GM12873 (cell line): ENCODE measurements around the gene RAD51.

Source experiments
- CTCF ChIP-seq: IDR thresholded peaks from 2 replicates; pipeline ENCODE4 v1.5.1; 2012; ENCODE audit warnings: low read depth, mild to moderate bottlenecking, moderate library complexity, low read length, control low read depth; ENCODE audit not compliant: insufficient read depth; ENCODE audit errors: missing control alignments

The RAD51 gene

GRCh38 chr15:40694688-40695468 is at the start of gene RAD51:
Gene RAD51 (plus strand): TSS chr15:40695174. CDS start chr15:40698759, 3,585 bp downstream.
- no peak for TF ChIP-seq CTCF

GRCh38 chr15:40647523-40647922 is 47.5 kb upstream of the RAD51 start:
- no peak for TF ChIP-seq CTCF

- no peak for TF ChIP-seq CTCF
Measured at GRCh38 chr15:40650479-40650878, 44.5 kb upstream of the RAD51 start.

- TF ChIP-seq CTCF = no peak
Measured at GRCh38 chr15:40660686-40661085, 34.3 kb upstream of the RAD51 start.

GRCh38 chr15:40664909-40665308 is 30.1 kb upstream of the RAD51 start:
- no peak for TF ChIP-seq CTCF

GRCh38 chr15:40680151-40680550 is 14.8 kb upstream of the RAD51 start:
- TF ChIP-seq CTCF = no peak

- no peak for TF ChIP-seq CTCF
Measured at GRCh38 chr15:40684381-40684780, 10.6 kb upstream of the RAD51 start.
